ENCODE data around the gene RNF32. TPM values are rescaled to one million over a fixed set of nuclear protein-coding genes. Genes with fewer than 3 reads are reported as not detected.

Gene RNF32
- total and polyA plus RNA-seq, 2 of the 13 experiments (the other 11 are each of a cell fraction or from before 2014, with no cell fraction given) = not detected

DNA sequence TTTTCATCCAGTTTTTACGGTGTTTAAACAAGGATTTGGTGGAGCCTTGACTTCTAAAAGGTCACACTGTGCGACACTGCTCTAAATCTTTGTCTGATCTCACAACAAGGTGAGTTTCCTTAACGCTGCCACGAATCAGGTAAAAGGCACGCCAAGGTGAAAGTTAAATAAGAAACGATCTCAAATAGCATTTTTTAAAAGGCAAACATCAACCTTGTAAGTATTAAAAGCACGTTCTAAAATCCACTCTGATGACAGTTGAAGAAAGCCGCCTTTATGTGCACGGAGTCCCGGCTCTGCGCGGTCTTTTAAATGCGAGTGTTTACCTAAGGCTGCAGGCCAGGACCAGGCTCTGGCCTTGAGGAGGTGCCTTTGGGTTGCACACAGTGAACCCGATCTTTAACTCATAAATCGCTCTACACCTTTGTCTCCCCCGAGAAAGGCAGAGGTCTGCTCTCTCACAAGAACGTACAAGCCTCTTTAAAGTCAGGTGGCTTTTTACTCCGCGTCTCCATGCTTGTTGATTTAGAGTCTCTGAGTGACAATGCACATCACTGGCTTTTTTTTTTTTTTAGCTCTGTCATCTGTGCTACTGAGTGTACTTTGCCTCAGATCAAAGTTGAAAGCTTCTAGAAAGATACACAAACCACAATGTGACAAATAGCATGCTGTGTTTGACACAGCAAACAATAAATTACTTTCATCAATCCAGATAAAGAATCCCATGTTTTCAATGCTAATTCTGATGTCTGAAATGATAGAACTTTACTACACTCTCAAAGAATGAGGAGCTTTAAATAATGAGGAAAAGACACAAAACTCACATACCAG, 25.9 kb upstream of the RNF32 start (continued):
- TF ChIP-seq ZBTB20 (CRISPR knock-in tag; IDR thresholded peaks at IDR 0.05; ENCODE audit: borderline replicate concordance, low read depth) (peak; percentile 79; the same call in 1 of the 2 replicates), ATRX (CRISPR knock-in tag; IDR thresholded peaks at IDR 0.05; ENCODE audit: borderline replicate concordance) (no peak), HNRNPH1 (optimal IDR thresholded peaks at IDR 0.05; ENCODE audit: low read depth, low read length) (no peak), XRCC5 (optimal IDR thresholded peaks at IDR 0.05; ENCODE audit: low read length) (peak; percentile 92), ARID5B (CRISPR knock-in tag; IDR thresholded peaks at IDR 0.05) (peak; percentile 92), ZNF572 (CRISPR knock-in tag; IDR thresholded peaks at IDR 0.05) (no peak), ZNF557 (CRISPR knock-in tag; IDR thresholded peaks at IDR 0.05) (no peak; the same call in 1 of the 2 replicates), ZKSCAN8 (CRISPR knock-in tag; IDR thresholded peaks at IDR 0.05; ENCODE audit: borderline replicate concordance) (peak; percentile 75; the same call in 1 of the 2 replicates), ZBTB7A (CRISPR knock-in tag; IDR thresholded peaks at IDR 0.05) (no peak), PHB2 (IDR thresholded peaks at IDR 0.05; ENCODE audit: partially characterized antibody) (no peak), ZBTB1 (CRISPR knock-in tag; IDR thresholded peaks at IDR 0.05; ENCODE audit: borderline replicate concordance) (no peak), ZNF253 (CRISPR knock-in tag; IDR thresholded peaks at IDR 0.05; ENCODE audit: borderline replicate concordance) (no peak), HNRNPL (IDR thresholded peaks at IDR 0.05; ENCODE audit: low read depth, low read length) (no peak), MTF1 (CRISPR knock-in tag; IDR thresholded peaks at IDR 0.05) (no peak), SNAPC4 (CRISPR knock-in tag; IDR thresholded peaks at IDR 0.05) (no peak), ZNF841 (CRISPR knock-in tag; IDR thresholded peaks at IDR 0.05; ENCODE audit: borderline replicate concordance) (no peak), ZNF577 (CRISPR knock-in tag; IDR thresholded peaks at IDR 0.05; ENCODE audit: borderline replicate concordance, low read depth) (no peak), CHD2 (IDR thresholded peaks at IDR 0.05; ENCODE audit: low read depth, low read length) (no peak), ELF3 (CRISPR knock-in tag; IDR thresholded peaks at IDR 0.05) (peak; percentile 75; the same call in 1 of the 2 replicates)
- TF ChIP-seq, protein P1, sequence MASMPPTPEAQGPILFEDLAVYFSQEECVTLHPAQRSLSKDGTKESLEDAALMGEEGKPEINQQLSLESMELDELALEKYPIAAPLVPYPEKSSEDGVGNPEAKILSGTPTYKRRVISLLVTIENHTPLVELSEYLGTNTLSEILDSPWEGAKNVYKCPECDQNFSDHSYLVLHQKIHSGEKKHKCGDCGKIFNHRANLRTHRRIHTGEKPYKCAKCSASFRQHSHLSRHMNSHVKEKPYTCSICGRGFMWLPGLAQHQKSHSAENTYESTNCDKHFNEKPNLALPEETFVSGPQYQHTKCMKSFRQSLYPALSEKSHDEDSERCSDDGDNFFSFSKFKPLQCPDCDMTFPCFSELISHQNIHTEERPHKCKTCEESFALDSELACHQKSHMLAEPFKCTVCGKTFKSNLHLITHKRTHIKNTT (CRISPR knock-in tag; IDR thresholded peaks at IDR 0.05) = no peak

All from HepG2 (cell line).